Astrocyte of the hippocampus (primary cell): ENCODE measurements around the gene GALNT14.
A peak's percentile ranks its signal among the peaks of the same experiment; 100 is the strongest.

Experiments
- DNase-seq: peaks from one replicate; pipeline ENCODE4 v3.0.0; 2011; ENCODE audit warnings: low read depth, low spot score

Gene GALNT14

GRCh38 chr2:30979822-30980245 is 158.4 kb downstream of the GALNT14 start:
- peak; percentile 84 for DNase-seq

- DNase-seq: no peak
Measured at GRCh38 chr2:30978854-30979253, 159.4 kb downstream of the GALNT14 start.

GRCh38 chr2:30978044-30978443 is 160.2 kb downstream of the GALNT14 start:
- DNase-seq: no peak

- no peak for DNase-seq
Measured at GRCh38 chr2:30975156-30975555, 163.1 kb downstream of the GALNT14 start.

- DNase-seq: no peak
Measured at GRCh38 chr2:30974554-30974953, 163.7 kb downstream of the GALNT14 start.

- DNase-seq: no peak
Measured at GRCh38 chr2:30974092-30974491, 164.1 kb downstream of the GALNT14 start.

GRCh38 chr2:30971231-30972025 is 166.8 kb downstream of the GALNT14 start:
- DNase-seq: peak; percentile 25

GRCh38 chr2:30968660-30969397 is 169.4 kb downstream of the GALNT14 start:
- no peak for DNase-seq

- no peak for DNase-seq
Measured at GRCh38 chr2:30966786-30967185, 171.5 kb downstream of the GALNT14 start.

GRCh38 chr2:30965022-30965531 is 173.2 kb downstream of the GALNT14 start:
- no peak for DNase-seq

- no peak for DNase-seq
Measured at GRCh38 chr2:30964334-30965005, 173.8 kb downstream of the GALNT14 start.

GRCh38 chr2:30963184-30963583 is 175.1 kb downstream of the GALNT14 start:
- DNase-seq: no peak

GRCh38 chr2:30960213-30960612 is 178.0 kb downstream of the GALNT14 start:
- DNase-seq: peak; percentile 29

- no peak for DNase-seq
Measured at GRCh38 chr2:30959653-30960052, 178.6 kb downstream of the GALNT14 start.

GRCh38 chr2:30958918-30959265 is 179.3 kb downstream of the GALNT14 start:
- peak; percentile 35 for DNase-seq

GRCh38 chr2:30958193-30958917 is 179.9 kb downstream of the GALNT14 start:
- DNase-seq: no peak

GRCh38 chr2:30957591-30957990 is 180.6 kb downstream of the GALNT14 start:
- no peak for DNase-seq

- peak; percentile 76 for DNase-seq
Measured at GRCh38 chr2:30956995-30957394, 181.2 kb downstream of the GALNT14 start.

GRCh38 chr2:30955516-30956132 is 182.6 kb downstream of the GALNT14 start:
- no peak for DNase-seq

- DNase-seq: no peak
Measured at GRCh38 chr2:30950339-30950738, 187.9 kb downstream of the GALNT14 start.

- DNase-seq: no peak
Measured at GRCh38 chr2:30949435-30949834, 188.8 kb downstream of the GALNT14 start.
